ENCODE measurements around the gene PDE6A.
A peak's percentile ranks its signal among the peaks of the same experiment; 100 is the strongest.

PDE6A gene

GRCh38 chr5:149857499-149857898 lies 87.1 kb downstream of the PDE6A start:
- DNase-seq, result peak; percentile 72

- DNase-seq, result no peak
These were observed 89.2 kb downstream of the PDE6A start for GRCh38 chr5:149855366-149855765.

GRCh38 chr5:149854866-149855265 lies 89.7 kb downstream of the PDE6A start:
- no peak for DNase-seq

- DNase-seq, result no peak
These were observed 90.9 kb downstream of the PDE6A start for GRCh38 chr5:149853701-149854100.

GRCh38 chr5:149853331-149853648 lies 91.3 kb downstream of the PDE6A start:
- no peak for DNase-seq

- DNase-seq, result peak; percentile 65
These were observed 91.8 kb downstream of the PDE6A start for GRCh38 chr5:149852641-149853330.

GRCh38 chr5:149851211-149851610 lies 93.4 kb downstream of the PDE6A start:
- no peak for DNase-seq

- no peak for DNase-seq
These were observed 94.4 kb downstream of the PDE6A start for GRCh38 chr5:149849966-149850910.

GRCh38 chr5:149849280-149849965 lies 95.2 kb downstream of the PDE6A start:
- no peak for DNase-seq

GRCh38 chr5:149847611-149848010 lies 97.0 kb downstream of the PDE6A start:
- DNase-seq, result no peak

GRCh38 chr5:149846021-149846420 lies 98.6 kb downstream of the PDE6A start:
- DNase-seq, result no peak

- no peak for DNase-seq
These were observed 99.0 kb downstream of the PDE6A start for GRCh38 chr5:149845601-149846000.

GRCh38 chr5:149841851-149842793 lies 102.5 kb downstream of the PDE6A start:
- no peak for DNase-seq

GRCh38 chr5:149840226-149840825 lies 104.3 kb downstream of the PDE6A start:
- DNase-seq, result no peak

- DNase-seq, result peak; percentile 52
These were observed 104.8 kb downstream of the PDE6A start for GRCh38 chr5:149839761-149840160.

- DNase-seq, result no peak
These were observed 105.5 kb downstream of the PDE6A start for GRCh38 chr5:149838881-149839739.

- DNase-seq, result peak; percentile 52
These were observed 106.8 kb downstream of the PDE6A start for GRCh38 chr5:149837680-149838269.

- DNase-seq, result no peak
These were observed 108.0 kb downstream of the PDE6A start for GRCh38 chr5:149836451-149837139.

- peak; percentile 74 for DNase-seq
These were observed 110.2 kb downstream of the PDE6A start for GRCh38 chr5:149834246-149834855.

Data from right hindlimb (tissue), 1 donor.